HFFc6 (cell line): ENCODE data around the gene EPB41L2. TPM values are rescaled to one million over a fixed set of nuclear protein-coding genes. Genes with fewer than 3 reads are reported as not detected.

Experiments used
- DNase-seq: peaks from one replicate; pipeline ENCODE4 v3.0.0-alpha.2; 2018
- H3K27ac Mint-ChIP-seq: 2 replicates; pipeline ENCODE4 v1.8.0; 2020; ENCODE audit warnings: mild to moderate bottlenecking, mixed read lengths
- H3K27me3 Mint-ChIP-seq: 2 replicates; pipeline ENCODE4 v1.8.0; 2021; ENCODE audit warnings: mild to moderate bottlenecking, moderate library complexity, mixed read lengths; ENCODE audit not compliant: insufficient read depth
- H3K36me3 Mint-ChIP-seq: 2 replicates; pipeline ENCODE4 v1.8.0; 2021; ENCODE audit warnings: low read depth, mixed read lengths
- H3K4me1 Mint-ChIP-seq: 2 replicates; pipeline ENCODE4 v1.8.0; 2020; ENCODE audit warnings: low read depth, mixed read lengths
- H3K4me3 Mint-ChIP-seq: 2 replicates; pipeline ENCODE4 v1.8.0; 2020; ENCODE audit warnings: mild to moderate bottlenecking, moderate library complexity, mixed read lengths
- H3K9me3 Mint-ChIP-seq: 2 replicates; pipeline ENCODE4 v1.8.0; 2020; ENCODE audit warnings: mild to moderate bottlenecking, mixed read lengths
- total RNA-seq, 6 experiments: library from RNA; stranded (reverse); fragmentation: NEBNext Ultra II Directional; extraction: Animal tissue kit (Norgen Biotek cat#: 25700); gene quantifications; 2 replicates in 1 of 6; 3 replicates in 5 of 6; pipeline ENCODE4 v1.2.3, GENCODE V29; 2021
- TF ChIP-seq, protein P1 (sequence below): fragments of 200-600 bp; sonication (generic); IDR thresholded peaks from 2 replicates; pipeline ENCODE4 v1.5.0; 2021; ENCODE audit warnings: antibody characterized with exemption, mild to moderate bottlenecking

Gene EPB41L2
- total RNA-seq, 6 experiments from 2014 or later: 39.3 to 73.8 (median 60.7) TPM

DNA sequence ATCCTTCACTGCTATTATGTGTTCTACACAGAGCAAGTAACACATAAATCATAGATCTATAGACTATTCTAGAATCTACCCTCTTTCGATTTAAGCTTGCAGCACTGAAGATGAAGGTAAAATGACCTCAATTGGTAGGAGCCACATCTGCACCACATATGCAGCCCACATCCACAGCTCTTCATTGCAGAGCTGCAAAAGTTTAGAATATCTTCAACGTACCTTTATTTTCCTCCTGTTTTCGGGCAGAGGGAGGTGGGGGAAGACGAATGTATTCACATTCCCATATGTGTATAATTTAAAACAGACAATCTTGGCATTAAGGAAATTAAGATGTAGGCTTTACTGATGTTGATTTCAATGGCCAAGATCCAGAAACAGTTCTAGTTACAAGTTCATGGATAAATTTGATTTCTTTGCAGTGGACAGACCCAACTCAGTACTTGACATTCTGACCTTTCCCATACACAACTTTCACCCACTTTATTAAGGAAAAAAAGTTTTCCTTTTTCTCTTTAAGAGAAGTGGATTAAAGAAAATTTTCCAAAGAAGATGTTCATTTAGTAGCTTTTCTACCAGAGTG, 14.0 kb downstream of the EPB41L2 start:
- peaks cover 49% of the 10 kb centered on the region for H3K4me1 Mint-ChIP-seq
- H3K27ac Mint-ChIP-seq: no peak overlapping the region

DNA sequence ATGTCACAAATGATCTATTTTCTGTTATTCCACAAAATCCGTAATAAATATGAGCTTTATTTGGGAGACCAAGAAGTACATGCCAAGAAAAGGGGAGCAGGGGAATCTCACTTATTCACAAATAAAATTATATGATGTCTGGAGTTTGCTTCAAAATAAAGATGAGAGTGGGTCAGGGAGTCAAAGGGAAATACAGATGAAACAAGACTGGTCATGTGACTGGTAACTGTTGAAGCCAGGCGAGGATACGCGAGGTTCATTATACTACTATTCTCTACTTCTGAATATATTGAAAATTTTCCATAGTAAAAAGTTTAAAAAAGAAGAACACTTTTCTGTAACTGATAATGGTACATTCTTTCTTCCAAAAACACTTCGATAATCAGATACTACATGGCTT, 14.6 kb downstream of the EPB41L2 start:
- TF ChIP-seq, protein P1, sequence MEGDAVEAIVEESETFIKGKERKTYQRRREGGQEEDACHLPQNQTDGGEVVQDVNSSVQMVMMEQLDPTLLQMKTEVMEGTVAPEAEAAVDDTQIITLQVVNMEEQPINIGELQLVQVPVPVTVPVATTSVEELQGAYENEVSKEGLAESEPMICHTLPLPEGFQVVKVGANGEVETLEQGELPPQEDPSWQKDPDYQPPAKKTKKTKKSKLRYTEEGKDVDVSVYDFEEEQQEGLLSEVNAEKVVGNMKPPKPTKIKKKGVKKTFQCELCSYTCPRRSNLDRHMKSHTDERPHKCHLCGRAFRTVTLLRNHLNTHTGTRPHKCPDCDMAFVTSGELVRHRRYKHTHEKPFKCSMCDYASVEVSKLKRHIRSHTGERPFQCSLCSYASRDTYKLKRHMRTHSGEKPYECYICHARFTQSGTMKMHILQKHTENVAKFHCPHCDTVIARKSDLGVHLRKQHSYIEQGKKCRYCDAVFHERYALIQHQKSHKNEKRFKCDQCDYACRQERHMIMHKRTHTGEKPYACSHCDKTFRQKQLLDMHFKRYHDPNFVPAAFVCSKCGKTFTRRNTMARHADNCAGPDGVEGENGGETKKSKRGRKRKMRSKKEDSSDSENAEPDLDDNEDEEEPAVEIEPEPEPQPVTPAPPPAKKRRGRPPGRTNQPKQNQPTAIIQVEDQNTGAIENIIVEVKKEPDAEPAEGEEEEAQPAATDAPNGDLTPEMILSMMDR: no peak
- H3K27ac Mint-ChIP-seq: no peak overlapping the region
- no peaks in the 10 kb centered on the region for H3K27me3 Mint-ChIP-seq
- no peak for DNase-seq
- H3K36me3 Mint-ChIP-seq: peaks cover 17% of the 10 kb centered on the region
- H3K4me1 Mint-ChIP-seq: peaks cover 44% of the 10 kb centered on the region
- no peak overlapping the region for H3K4me3 Mint-ChIP-seq
- H3K9me3 Mint-ChIP-seq: peaks cover 15% of the 10 kb centered on the region

More for the DNA sequence above, 14.0 kb downstream of the EPB41L2 start:
- DNase-seq: no peak
- TF ChIP-seq, protein P1: no peak
- peaks cover 21% of the 10 kb centered on the region for H3K36me3 Mint-ChIP-seq
- H3K9me3 Mint-ChIP-seq: peaks cover 20% of the 10 kb centered on the region
- H3K27me3 Mint-ChIP-seq: no peaks in the 10 kb centered on the region
- no peak overlapping the region for H3K4me3 Mint-ChIP-seq

DNA sequence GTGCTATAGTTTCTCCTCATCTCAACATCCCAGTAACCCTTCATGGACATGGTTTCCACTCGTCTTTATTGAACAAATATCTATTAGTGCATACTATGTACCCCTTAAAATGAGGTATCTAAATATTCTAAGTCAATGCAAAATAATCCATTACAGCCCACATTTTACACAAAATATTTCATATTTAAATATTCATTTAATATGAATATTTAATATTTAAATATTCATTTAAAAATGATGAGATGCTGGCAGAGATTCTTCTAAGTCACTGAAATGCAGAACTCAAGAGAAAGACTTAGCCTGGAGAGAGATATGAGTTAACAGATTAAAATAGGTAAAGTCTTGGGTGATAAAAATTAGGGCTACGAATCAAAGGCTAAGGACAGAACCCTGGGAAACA, 17.9 kb downstream of the EPB41L2 start:
- peaks cover 47% of the 10 kb centered on the region for H3K4me1 Mint-ChIP-seq
- H3K27me3 Mint-ChIP-seq: no peaks in the 10 kb centered on the region
- peaks cover 4% of the 10 kb centered on the region; the same call in 1 of the 2 replicates for H3K36me3 Mint-ChIP-seq
- no peaks in the 10 kb centered on the region for H3K9me3 Mint-ChIP-seq
- TF ChIP-seq, protein P1: no peak
- H3K4me3 Mint-ChIP-seq: no peak overlapping the region
- H3K27ac Mint-ChIP-seq: no peak overlapping the region
- DNase-seq: no peak

DNA sequence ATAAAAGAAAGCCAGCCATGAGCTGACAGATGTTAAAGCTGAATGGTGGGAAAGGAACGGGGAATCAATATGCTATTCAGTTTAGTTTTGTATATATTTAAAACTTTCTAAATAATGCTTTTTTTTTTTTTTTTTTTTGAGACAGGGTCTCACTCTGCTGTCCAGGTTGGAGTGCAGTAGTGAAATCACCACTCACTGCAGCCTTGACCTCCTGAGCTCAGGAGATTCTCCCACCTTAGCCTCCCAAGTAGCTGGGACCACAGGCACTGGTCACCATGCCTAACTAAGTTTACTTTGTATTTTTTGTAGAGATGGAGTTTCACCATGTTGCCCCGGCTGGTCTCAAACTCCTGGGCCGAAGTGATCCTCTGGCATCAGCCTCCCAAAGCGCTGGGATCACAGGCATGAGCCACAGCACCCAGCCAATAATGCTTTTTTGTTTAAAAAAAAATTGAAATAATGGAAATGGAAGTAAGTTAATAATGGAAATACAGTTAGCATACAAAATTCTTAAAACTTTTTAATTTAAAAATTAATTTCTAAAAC, 19.1 kb downstream of the EPB41L2 start:
- Mint-ChIP-seq H3K27me3 (no peaks in the 10 kb centered on the region), H3K27ac (no peak overlapping the region), H3K36me3 (peaks cover 4% of the 10 kb centered on the region; the same call in 1 of the 2 replicates), H3K9me3 (no peaks in the 10 kb centered on the region), H3K4me1 (peaks cover 40% of the 10 kb centered on the region), H3K4me3 (no peak overlapping the region)
- TF ChIP-seq, protein P1: no peak
- DNase-seq: no peak

DNA sequence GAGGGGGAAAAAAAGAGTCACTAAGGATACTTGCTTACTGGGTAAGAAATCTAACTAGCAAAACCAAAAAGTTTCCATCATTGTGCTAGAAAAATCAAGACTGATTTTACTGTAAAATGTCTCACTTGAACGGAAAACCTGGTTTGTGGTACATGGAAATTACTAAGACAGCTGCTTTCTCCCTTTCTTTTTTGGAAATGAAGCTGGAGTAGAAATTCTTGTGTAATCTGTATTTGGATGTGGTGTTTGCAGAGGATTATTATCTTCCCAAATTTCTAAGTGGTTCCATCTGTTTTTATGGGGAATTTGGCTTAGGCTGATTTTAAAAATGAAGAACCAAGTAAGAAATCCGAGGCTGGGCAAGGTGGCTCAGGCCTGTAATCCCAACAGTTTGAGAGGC, 20.4 kb downstream of the EPB41L2 start:
- no peaks in the 10 kb centered on the region for H3K27me3 Mint-ChIP-seq
- TF ChIP-seq, protein P1: no peak
- no peak for DNase-seq
- H3K36me3 Mint-ChIP-seq: peaks cover 4% of the 10 kb centered on the region; the same call in 1 of the 2 replicates
- peaks cover 38% of the 10 kb centered on the region for H3K4me1 Mint-ChIP-seq
- H3K4me3 Mint-ChIP-seq: no peak overlapping the region
- H3K9me3 Mint-ChIP-seq: no peaks in the 10 kb centered on the region
- peak overlapping the region; percentile 32; the same call in 1 of the 2 replicates for H3K27ac Mint-ChIP-seq
